Caco-2 (cell line): ENCODE measurements around the gene PFDN4. TPM values are rescaled to one million over a fixed set of nuclear protein-coding genes. Genes with fewer than 3 reads are reported as not detected.

Experiments used
- BruUV-seq: library from RNA; stranded (reverse); fragments of 400-500 nt; replicated peaks from 2 replicates; lab custom pipeline; 2021; lab: Mats Ljungman, UMichigan
- CTCF ChIA-PET: fragments of 300-600 bp; sonication (Branson Sonifier 250); formaldehyde crosslinking; loops from one replicate; lab custom pipeline; 2022; ENCODE audit warnings: antibody characterized with exemption; lab: Charles Lee
- POLR2A ChIA-PET: fragments of 300-600 bp; sonication (Branson Sonifier 250); formaldehyde crosslinking; loops from one replicate; lab custom pipeline; 2022; ENCODE audit warnings: antibody characterized with exemption; lab: Charles Lee
- DNase-seq, 2 experiments: peaks; one replicate each; pipeline versions ENCODE4 v3.0.0 to v3.0.0-alpha.2; 2020 to 2022
- H3K27me3 ChIP-seq: replicated peaks from 2 replicates; pipeline ENCODE4 v1.6.0; 2011; ENCODE audit warnings: low read length; ENCODE audit not compliant: control insufficient read depth, insufficient read depth
- H3K36me3 ChIP-seq: 2 replicates; pipeline ENCODE4 v1.5.1; 2011; ENCODE audit warnings: low read length; ENCODE audit not compliant: control insufficient read depth, insufficient read depth
- H3K4me1 ChIP-seq: fragments of 250-450 bp; sonication (Bioruptor Pico); 2 replicates; pipeline ENCODE4 v1.5.1; 2020; ENCODE audit warnings: mild to moderate bottlenecking
- H3K4me3 ChIP-seq: 2 replicates; pipeline ENCODE4 v1.5.1; 2011; ENCODE audit warnings: low read depth, mild to moderate bottlenecking, control low read depth, low read length
- H3K9me3 ChIP-seq: fragments of 250-450 bp; sonication (Bioruptor Pico); 2 replicates; pipeline ENCODE4 v1.5.1; 2020; ENCODE audit warnings: mild to moderate bottlenecking, moderate library complexity
- H3K27ac Mint-ChIP-seq: one replicate; pipeline ENCODE4 v1.8.0; 2022; ENCODE audit warnings: mixed read lengths; ENCODE audit not compliant: unreplicated experiment
- H3K27me3 Mint-ChIP-seq: one replicate; pipeline ENCODE4 v1.8.0; 2022; ENCODE audit warnings: mixed read lengths; ENCODE audit not compliant: insufficient read depth, unreplicated experiment
- H3K36me3 Mint-ChIP-seq: one replicate; pipeline ENCODE4 v1.8.0; 2022; ENCODE audit warnings: mild to moderate bottlenecking, mixed read lengths; ENCODE audit not compliant: insufficient read depth, unreplicated experiment
- H3K4me1 Mint-ChIP-seq: one replicate; pipeline ENCODE4 v1.8.0; 2022; ENCODE audit warnings: low read depth, mixed read lengths; ENCODE audit not compliant: unreplicated experiment
- H3K4me3 Mint-ChIP-seq: one replicate; pipeline ENCODE4 v1.8.0; 2022; ENCODE audit warnings: mild to moderate bottlenecking, moderate library complexity, mixed read lengths; ENCODE audit not compliant: unreplicated experiment
- H3K9me3 Mint-ChIP-seq: one replicate; pipeline ENCODE4 v1.8.0; 2022; ENCODE audit warnings: mixed read lengths; ENCODE audit not compliant: unreplicated experiment
- intact Hi-C: fragments of 100-400 bp; cut with micrococcal nuclease; formaldehyde crosslinking; loops from one replicate; pipeline ENCODE4 v1.10.0; 2022; ENCODE audit not compliant: unreplicated experiment
- total RNA-seq: library from RNA; stranded (reverse); gene quantifications from 2 replicates; pipeline ENCODE4 v1.2.3, GENCODE V29; 2022
- TF ChIP-seq, protein P1 (sequence below), 2 experiments: fragments of 200-600 bp in 1 of 2; IDR thresholded peaks; 1 replicate in 1 of 2; 2 replicates in 1 of 2; pipeline versions ENCODE4 v1.5.1 to v1.8.0; 2011 to 2022; ENCODE audit warnings: antibody characterized with exemption in 1 of 2, control low read depth in 1 of 2, inconsistent platforms in 1 of 2, low read depth in 1 of 2, low read length in 1 of 2, mild to moderate bottlenecking in 1 of 2, moderate library complexity in 1 of 2; ENCODE audit not compliant: insufficient read depth in 1 of 2, severe bottlenecking in 1 of 2, unreplicated experiment in 1 of 2

Gene PFDN4
- total RNA-seq, 1 experiment from 2014 or later = 86.7 TPM

DNA sequence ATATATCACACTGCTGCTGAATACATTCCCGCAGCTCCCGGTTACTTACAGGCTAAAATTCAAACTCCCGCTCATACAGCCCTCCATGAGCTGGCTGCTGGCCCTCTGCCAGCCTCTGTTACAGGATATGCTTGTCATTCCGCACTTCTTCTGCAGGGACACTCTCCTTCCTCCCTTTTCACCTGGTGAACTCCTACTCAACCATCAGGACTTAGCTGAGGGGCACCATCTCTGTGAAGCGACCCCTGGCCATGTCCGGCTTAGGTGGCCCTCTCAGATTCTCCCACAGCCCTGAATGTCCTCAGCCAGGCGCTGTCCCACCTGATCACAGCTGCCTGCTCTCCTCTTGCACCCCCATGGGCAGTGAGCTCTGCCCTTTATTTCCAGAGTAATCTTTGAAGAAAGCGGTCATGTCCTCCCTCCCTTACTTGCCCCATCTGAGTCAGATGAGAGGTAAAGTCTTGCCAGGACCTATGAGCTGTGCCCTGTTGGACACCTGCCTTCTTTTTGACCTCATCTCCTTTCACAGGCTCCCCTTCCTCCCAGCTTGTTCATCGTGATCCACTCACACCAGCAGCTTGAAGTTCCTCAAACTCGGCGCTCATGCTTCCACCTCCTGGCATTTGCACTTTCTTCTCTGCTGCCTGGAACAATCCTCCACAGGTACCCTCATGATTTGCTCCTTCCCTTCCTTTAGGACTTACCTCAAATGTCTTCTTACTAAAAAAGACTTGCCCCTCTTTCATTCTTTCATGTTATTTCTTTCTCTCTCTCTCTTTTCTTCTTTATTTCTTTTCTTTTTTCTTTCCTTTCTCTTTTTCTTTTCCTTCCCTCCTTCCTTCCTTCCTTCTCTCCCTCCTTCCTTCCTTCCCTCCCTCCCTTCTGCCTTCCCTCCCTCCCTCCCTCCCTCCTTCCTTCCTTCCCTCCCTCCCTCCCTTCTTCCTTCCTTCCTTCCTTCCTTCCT lies 39.7 kb upstream of the PFDN4 start:
- H3K4me1 ChIP-seq = peaks cover 10% of the 10 kb centered on the region; the same call in 1 of the 2 replicates
- Mint-ChIP-seq H3K4me1 (peaks cover 2% of the 10 kb centered on the region), H3K27ac (no peak overlapping the region), H3K4me3 (no peak overlapping the region), H3K27me3 (peaks cover 44% of the 10 kb centered on the region), H3K36me3 (no peaks in the 10 kb centered on the region), H3K9me3 (no peaks in the 10 kb centered on the region)
- ChIA-PET POLR2A (no interaction called here), CTCF (no interaction called here)
- TF ChIP-seq, protein P1, sequence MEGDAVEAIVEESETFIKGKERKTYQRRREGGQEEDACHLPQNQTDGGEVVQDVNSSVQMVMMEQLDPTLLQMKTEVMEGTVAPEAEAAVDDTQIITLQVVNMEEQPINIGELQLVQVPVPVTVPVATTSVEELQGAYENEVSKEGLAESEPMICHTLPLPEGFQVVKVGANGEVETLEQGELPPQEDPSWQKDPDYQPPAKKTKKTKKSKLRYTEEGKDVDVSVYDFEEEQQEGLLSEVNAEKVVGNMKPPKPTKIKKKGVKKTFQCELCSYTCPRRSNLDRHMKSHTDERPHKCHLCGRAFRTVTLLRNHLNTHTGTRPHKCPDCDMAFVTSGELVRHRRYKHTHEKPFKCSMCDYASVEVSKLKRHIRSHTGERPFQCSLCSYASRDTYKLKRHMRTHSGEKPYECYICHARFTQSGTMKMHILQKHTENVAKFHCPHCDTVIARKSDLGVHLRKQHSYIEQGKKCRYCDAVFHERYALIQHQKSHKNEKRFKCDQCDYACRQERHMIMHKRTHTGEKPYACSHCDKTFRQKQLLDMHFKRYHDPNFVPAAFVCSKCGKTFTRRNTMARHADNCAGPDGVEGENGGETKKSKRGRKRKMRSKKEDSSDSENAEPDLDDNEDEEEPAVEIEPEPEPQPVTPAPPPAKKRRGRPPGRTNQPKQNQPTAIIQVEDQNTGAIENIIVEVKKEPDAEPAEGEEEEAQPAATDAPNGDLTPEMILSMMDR (IDR thresholded peaks at IDR 0.05; ENCODE audit: insufficient read depth in 1 of 2, low read depth in 1 of 2, low read length in 1 of 2, severe bottlenecking in 1 of 2, unreplicated experiment in 1 of 2) = no peak
- intact Hi-C loops = no loop called here
- H3K9me3 ChIP-seq = no peaks in the 10 kb centered on the region
- H3K27me3 ChIP-seq = peaks cover 8% of the 10 kb centered on the region
- no peaks in the 10 kb centered on the region for H3K36me3 ChIP-seq
- BruUV-seq = no TSS peak
- no peak for DNase-seq
- no peak overlapping the region for H3K4me3 ChIP-seq

DNA sequence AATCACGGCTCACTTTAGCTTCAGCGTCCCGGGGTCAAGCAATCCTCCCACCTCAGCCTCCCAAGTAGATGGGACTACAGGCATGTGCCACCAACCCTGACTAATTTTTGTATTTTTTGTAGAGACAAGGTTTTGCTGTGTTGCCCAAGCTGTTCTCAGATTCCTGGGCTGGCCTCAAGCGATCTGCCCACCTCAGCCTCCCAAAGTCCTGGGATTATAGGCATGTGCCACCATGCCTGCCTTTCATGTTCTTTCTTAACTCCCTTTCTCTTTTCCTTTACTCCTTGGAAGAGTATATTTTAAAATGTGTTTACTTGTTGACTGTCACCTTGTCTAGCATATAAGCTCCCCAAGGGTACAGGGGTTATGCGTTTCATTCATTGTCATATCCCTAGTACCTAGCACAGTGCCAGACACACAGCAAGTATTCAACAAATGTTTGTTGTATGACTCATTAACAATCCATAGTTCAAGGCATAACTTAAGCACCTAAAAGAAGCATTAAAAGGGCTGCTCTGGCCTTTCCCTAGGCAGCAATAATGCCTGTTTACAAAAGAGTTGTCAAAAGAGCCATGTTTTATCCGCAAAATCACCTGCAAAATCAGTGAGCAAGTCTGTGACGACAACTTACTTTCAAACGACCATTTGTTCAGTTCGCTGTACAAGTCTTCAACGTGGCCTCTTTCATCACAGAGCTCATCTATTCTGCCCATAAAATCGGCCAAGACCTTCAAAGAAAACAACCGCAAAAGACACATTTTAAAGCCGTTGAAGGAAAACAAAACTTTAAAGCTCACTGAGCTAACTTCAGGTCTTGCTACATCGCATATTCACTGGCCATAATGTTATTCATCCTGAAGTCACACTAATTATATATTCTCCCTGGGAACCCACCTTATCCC lies 38.7 kb upstream of the PFDN4 start:
- peaks cover 19% of the 10 kb centered on the region for H3K4me1 ChIP-seq
- ChIA-PET CTCF (interaction anchor here (0.6 kb wide), 1 partner anchor 65 kb away, joined by 3 read pairs; no protein-coding TSS in a partner anchor), POLR2A (no interaction called here)
- DNase-seq = no peak
- Mint-ChIP-seq H3K27me3 (peaks cover 52% of the 10 kb centered on the region), H3K4me1 (peaks cover 9% of the 10 kb centered on the region), H3K4me3 (no peak overlapping the region), H3K27ac (no peak overlapping the region), H3K36me3 (no peaks in the 10 kb centered on the region), H3K9me3 (no peaks in the 10 kb centered on the region)
- no TSS peak for BruUV-seq
- no peaks in the 10 kb centered on the region for H3K36me3 ChIP-seq
- peaks cover 13% of the 10 kb centered on the region for H3K27me3 ChIP-seq
- no peaks in the 10 kb centered on the region for H3K9me3 ChIP-seq
- H3K4me3 ChIP-seq = no peak overlapping the region
- TF ChIP-seq, protein P1 (IDR thresholded peaks at IDR 0.05; ENCODE audit: insufficient read depth in 1 of 2, low read depth in 1 of 2, low read length in 1 of 2, severe bottlenecking in 1 of 2, unreplicated experiment in 1 of 2) = no peak
- intact Hi-C loops = no loop called here

DNA sequence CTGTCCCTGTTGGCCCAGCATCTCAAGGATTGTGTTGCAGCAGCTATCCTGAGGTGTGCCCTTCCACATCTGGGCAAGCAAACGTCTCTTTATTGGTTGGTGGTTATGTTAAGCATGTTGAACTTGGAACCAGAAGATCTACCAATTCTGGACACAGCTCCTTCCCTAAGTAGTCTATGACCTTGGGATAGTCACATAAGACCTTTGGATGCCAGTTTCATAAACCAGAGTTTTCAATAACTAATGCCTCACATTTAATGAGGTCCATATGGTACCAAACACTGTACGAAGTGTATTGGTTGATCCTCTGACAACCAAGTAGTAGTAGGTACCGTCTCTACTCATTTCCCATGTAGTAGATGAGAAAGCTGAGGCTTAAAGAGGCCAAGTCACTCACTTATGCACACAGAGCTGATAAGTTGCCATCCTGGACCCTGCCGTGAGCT lies 37.8 kb upstream of the PFDN4 start:
- H3K27me3 Mint-ChIP-seq = peaks cover 60% of the 10 kb centered on the region
- ChIA-PET CTCF (interaction anchor here (0.6 kb wide), 1 partner anchor 66 kb away, joined by 3 read pairs; no protein-coding TSS in a partner anchor), POLR2A (no interaction called here)
- no peaks in the 10 kb centered on the region for H3K9me3 Mint-ChIP-seq
- BruUV-seq = no TSS peak
- H3K27ac Mint-ChIP-seq = no peak overlapping the region
- Histone ChIP-seq H3K9me3 (no peaks in the 10 kb centered on the region), H3K36me3 (no peaks in the 10 kb centered on the region), H3K4me3 (no peak overlapping the region), H3K27me3 (peaks cover 15% of the 10 kb centered on the region), H3K4me1 (peaks cover 19% of the 10 kb centered on the region)
- TF ChIP-seq, protein P1 (IDR thresholded peaks at IDR 0.05; ENCODE audit: insufficient read depth in 1 of 2, low read depth in 1 of 2, low read length in 1 of 2, severe bottlenecking in 1 of 2, unreplicated experiment in 1 of 2) = no peak
- no peaks in the 10 kb centered on the region for H3K36me3 Mint-ChIP-seq
- intact Hi-C loops = no loop called here
- H3K4me3 Mint-ChIP-seq = no peak overlapping the region
- DNase-seq = no peak
- peaks cover 9% of the 10 kb centered on the region for H3K4me1 Mint-ChIP-seq
